Measurements from ENCODE around the gene ARHGEF11. TPM values are rescaled to one million over a fixed set of nuclear protein-coding genes. Genes with fewer than 3 reads are reported as not detected.

The ARHGEF11 gene
- polyA plus RNA-seq, 1 experiment = 14.8 TPM

- H3K9me3 ChIP-seq (ENCODE audit: control insufficient read depth, insufficient read depth, low read length) = no peaks in the 10 kb centered on the region; the same call in 1 of the 2 replicates
- TF ChIP-seq CTCF (IDR thresholded peaks at IDR 0.05; ENCODE audit: low read depth, low read length) = no peak
- peak overlapping the region; percentile 94 for H3K27ac ChIP-seq (ENCODE audit: low read depth, low read length)
- peak overlapping the region; percentile 14 for H3K4me3 ChIP-seq (ENCODE audit: low read depth, low read length)
- CTCF ChIA-PET = interaction anchor here (1.2 to 1.5 kb wide), 4 partner anchors 21 to 171 kb away, joined by 3 to 6 read pairs (median 4); partner anchors contain the start of gene LRRC71
- peak; percentile 72 for DNase-seq (ENCODE audit: low read depth, low spot score)
- POLR2A ChIA-PET = interaction anchor here (0.6 kb wide), 1 partner anchor 23 kb away, joined by 7 read pairs; no protein-coding TSS in a partner anchor
- H3K27me3 ChIP-seq (ENCODE audit: control insufficient read depth, insufficient read depth, low read length) = no peaks in the 10 kb centered on the region
Measured at GRCh38 chr1:156896490-156897033, 149.0 kb downstream of the ARHGEF11 start.

GRCh38 chr1:156895927-156896326 lies 149.6 kb downstream of the ARHGEF11 start:
- Histone ChIP-seq H3K27me3 (ENCODE audit: control insufficient read depth, insufficient read depth, low read length) (no peaks in the 10 kb centered on the region), H3K4me3 (ENCODE audit: low read depth, low read length) (no peak overlapping the region), H3K27ac (ENCODE audit: low read depth, low read length) (peak overlapping the region; percentile 94), H3K9me3 (ENCODE audit: control insufficient read depth, insufficient read depth, low read length) (no peaks in the 10 kb centered on the region; the same call in 1 of the 2 replicates)
- ChIA-PET CTCF (interaction anchor here (0.6 to 1.5 kb wide), 5 partner anchors 24 to 207 kb away, joined by 4 to 7 read pairs (median 4); partner anchors contain the start of gene LRRC71), POLR2A (no interaction called here)
- TF ChIP-seq CTCF (IDR thresholded peaks at IDR 0.05; ENCODE audit: low read depth, low read length) = no peak
- DNase-seq (ENCODE audit: low read depth, low spot score) = no peak

GRCh38 chr1:156895455-156895812 lies 150.1 kb downstream of the ARHGEF11 start:
- no peak for TF ChIP-seq CTCF (IDR thresholded peaks at IDR 0.05; ENCODE audit: low read depth, low read length)
- DNase-seq (ENCODE audit: low read depth, low spot score) = no peak
- ChIA-PET CTCF (interaction anchor here (1.0 to 6.7 kb wide), 5 partner anchors 26 to 206 kb away, joined by 4 to 62 read pairs (median 6); partner anchors contain the start of gene LRRC71), POLR2A (no interaction called here)
- Histone ChIP-seq H3K9me3 (ENCODE audit: control insufficient read depth, insufficient read depth, low read length) (no peaks in the 10 kb centered on the region; the same call in 1 of the 2 replicates), H3K4me3 (ENCODE audit: low read depth, low read length) (no peak overlapping the region), H3K27me3 (ENCODE audit: control insufficient read depth, insufficient read depth, low read length) (no peaks in the 10 kb centered on the region), H3K27ac (ENCODE audit: low read depth, low read length) (peak overlapping the region; percentile 77)

- POLR2A ChIA-PET = no interaction called here
- no peak for TF ChIP-seq CTCF (IDR thresholded peaks at IDR 0.05; ENCODE audit: low read depth, low read length)
- Histone ChIP-seq H3K27me3 (ENCODE audit: control insufficient read depth, insufficient read depth, low read length) (no peaks in the 10 kb centered on the region), H3K27ac (ENCODE audit: low read depth, low read length) (peak overlapping the region; percentile 77), H3K4me3 (ENCODE audit: low read depth, low read length) (peak overlapping the region; percentile 65), H3K9me3 (ENCODE audit: control insufficient read depth, insufficient read depth, low read length) (no peaks in the 10 kb centered on the region; the same call in 1 of the 2 replicates)
- no peak for DNase-seq (ENCODE audit: low read depth, low spot score)
- CTCF ChIA-PET = interaction anchor here (0.9 to 6.7 kb wide), 8 partner anchors 9 to 206 kb away, joined by 3 to 108 read pairs (median 4); partner anchors contain the start of gene LRRC71
Measured at GRCh38 chr1:156894711-156895454, 150.7 kb downstream of the ARHGEF11 start.

- ChIA-PET CTCF (interaction anchor here (1.1 to 6.7 kb wide), 4 partner anchors 8 to 168 kb away, joined by 3 to 108 read pairs (median 33); partner anchors contain the start of gene LRRC71), POLR2A (no interaction called here)
- no peak for DNase-seq (ENCODE audit: low read depth, low spot score)
- H3K9me3 ChIP-seq (ENCODE audit: control insufficient read depth, insufficient read depth, low read length) = no peaks in the 10 kb centered on the region; the same call in 1 of the 2 replicates
- H3K27ac ChIP-seq (ENCODE audit: low read depth, low read length) = peak overlapping the region; percentile 47
- peaks cover under 1% of the 10 kb centered on the region for H3K27me3 ChIP-seq (ENCODE audit: control insufficient read depth, insufficient read depth, low read length)
- no peak for TF ChIP-seq CTCF (IDR thresholded peaks at IDR 0.05; ENCODE audit: low read depth, low read length)
- peak overlapping the region; percentile 65 for H3K4me3 ChIP-seq (ENCODE audit: low read depth, low read length)
Measured at GRCh38 chr1:156894001-156894400, 151.5 kb downstream of the ARHGEF11 start.
